CMK (cell line): ENCODE measurements around the gene RBM42.
"Not testable (repeated sequence)": the region's sequence is repeated elsewhere in the genome, so short reads cannot be mapped to it uniquely, and the experiment has no call there.

Experiments used
- DNase-seq: peaks from one replicate; pipeline ENCODE4 v3.0.0-alpha.2; 2010; ENCODE audit warnings: low read depth

The RBM42 gene

GRCh38 chr19:35650581-35650980 lies 21.7 kb downstream of the RBM42 start:
- no peak for DNase-seq

GRCh38 chr19:35654828-35655227 lies 26.0 kb downstream of the RBM42 start:
- DNase-seq, result not testable (repeated sequence)

- DNase-seq, result no peak
These were observed 26.8 kb downstream of the RBM42 start for GRCh38 chr19:35655600-35655999.

- DNase-seq, result no peak
These were observed 27.9 kb downstream of the RBM42 start for GRCh38 chr19:35656700-35657099.

- DNase-seq, result no peak
These were observed 29.3 kb downstream of the RBM42 start for GRCh38 chr19:35657904-35658700.

GRCh38 chr19:35661995-35662340 lies 33.1 kb downstream of the RBM42 start:
- no peak for DNase-seq

- DNase-seq, result no peak
These were observed 35.1 kb downstream of the RBM42 start for GRCh38 chr19:35663981-35664380.

GRCh38 chr19:35665157-35665556 lies 36.3 kb downstream of the RBM42 start:
- DNase-seq, result no peak

GRCh38 chr19:35665604-35666003 lies 36.8 kb downstream of the RBM42 start:
- no peak for DNase-seq

- no peak for DNase-seq
These were observed 37.5 kb downstream of the RBM42 start, which contains the start of gene UPK1A for GRCh38 chr19:35666251-35666913. TSS of gene UPK1A (plus strand) at chr19:35666517. CDS start at chr19:35666813, 296 bp downstream.

GRCh38 chr19:35669566-35669965 lies 40.7 kb downstream of the RBM42 start:
- no peak for DNase-seq

- no peak for DNase-seq
These were observed 41.1 kb downstream of the RBM42 start for GRCh38 chr19:35669974-35670373.

- no peak for DNase-seq
These were observed 41.9 kb downstream of the RBM42 start for GRCh38 chr19:35670686-35671085.

GRCh38 chr19:35671818-35672217 lies 43.0 kb downstream of the RBM42 start:
- DNase-seq, result no peak

- DNase-seq, result no peak
These were observed 44.4 kb downstream of the RBM42 start for GRCh38 chr19:35673121-35673804.

- no peak for DNase-seq
These were observed 46.8 kb downstream of the RBM42 start for GRCh38 chr19:35675589-35676140.
